Stimulated activated CD4-positive, alpha-beta T cell treated with anti-CD3 and anti-CD28 coated beads, Interleukin-1b, Interleukin-23, amount 100 ng/mL, for 1 hour (primary cell): ENCODE data around the gene CFAP299.

Experiments
- DNase-seq, 2 donors: peaks; one replicate each; pipeline ENCODE4 v3.0.0-alpha.2; 2020; ENCODE audit warnings: low read depth in 2 of 2

CFAP299 gene

GRCh38 chr4:80447493-80447892, 112.0 kb downstream of the CFAP299 start:
- DNase-seq: no peak

GRCh38 chr4:80448056-80448455, 112.5 kb downstream of the CFAP299 start:
- no peak for DNase-seq

DNA sequence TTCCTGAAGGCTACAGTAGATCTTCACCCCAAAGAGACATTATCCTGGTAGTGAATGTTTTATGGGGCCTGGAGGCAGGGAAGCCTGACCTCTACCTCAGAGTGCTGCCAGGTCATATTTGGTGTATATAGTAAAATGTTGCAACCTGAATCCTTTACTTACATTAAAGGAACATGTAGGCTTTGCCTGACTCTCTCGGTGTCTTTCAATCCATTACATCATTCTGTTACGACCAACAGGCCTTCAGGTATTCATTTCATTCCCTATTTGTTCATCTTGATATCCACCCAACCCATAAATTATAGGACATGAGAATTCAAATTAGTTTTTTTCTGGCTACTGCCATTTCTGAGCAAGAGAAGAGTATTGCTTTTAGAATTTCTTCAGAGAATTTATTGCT, 116.5 kb downstream of the CFAP299 start:
- no peak for DNase-seq

DNA sequence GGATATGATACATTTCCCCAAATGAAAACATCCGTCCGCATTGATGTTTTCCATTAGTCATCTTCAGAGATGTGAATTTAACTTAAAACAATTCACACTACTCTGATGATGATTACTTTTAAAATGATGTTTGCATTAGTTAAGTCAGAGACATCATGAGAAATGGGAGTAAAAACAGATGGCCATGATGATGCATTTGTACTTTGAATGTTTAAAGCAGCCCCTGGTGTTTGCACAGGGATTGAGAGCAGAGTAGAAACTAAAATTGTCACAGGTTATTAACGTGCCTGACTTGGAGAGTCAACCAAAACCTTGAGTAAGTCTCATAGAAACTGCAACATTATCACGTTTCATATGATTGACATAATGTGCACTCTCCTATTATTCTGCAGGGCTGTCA, 117.2 kb downstream of the CFAP299 start:
- DNase-seq: no peak

GRCh38 chr4:80454040-80454439, 118.5 kb downstream of the CFAP299 start:
- DNase-seq: no peak

- no peak for DNase-seq
Observed at GRCh38 chr4:80454556-80454955, 119.0 kb downstream of the CFAP299 start.

GRCh38 chr4:80459918-80460473, 124.5 kb downstream of the CFAP299 start:
- DNase-seq: no peak

- DNase-seq: no peak
Observed at GRCh38 chr4:80461412-80461811, 125.9 kb downstream of the CFAP299 start.

DNA sequence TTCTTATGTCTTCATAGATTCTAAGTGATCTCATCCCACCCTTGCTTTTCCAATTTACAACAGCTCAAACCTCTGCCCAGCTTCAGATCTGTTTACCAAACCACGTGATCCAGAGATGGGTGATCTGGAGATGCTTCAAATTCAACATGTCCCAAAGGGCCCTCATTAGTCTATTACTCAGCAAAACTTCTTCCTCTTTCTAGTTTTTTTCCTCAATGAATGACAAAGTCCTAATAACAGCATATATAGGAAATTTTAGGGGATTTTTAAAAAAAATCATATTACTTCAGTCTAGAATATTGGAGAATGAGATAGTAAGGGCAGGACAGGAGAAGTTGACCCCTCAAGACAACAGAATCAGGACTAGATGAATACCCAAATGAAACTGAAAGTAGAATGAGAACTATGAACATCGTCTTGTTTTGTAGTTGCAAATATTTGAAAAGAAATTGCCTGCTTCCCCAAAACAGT, 127.1 kb downstream of the CFAP299 start:
- DNase-seq: no peak

DNA sequence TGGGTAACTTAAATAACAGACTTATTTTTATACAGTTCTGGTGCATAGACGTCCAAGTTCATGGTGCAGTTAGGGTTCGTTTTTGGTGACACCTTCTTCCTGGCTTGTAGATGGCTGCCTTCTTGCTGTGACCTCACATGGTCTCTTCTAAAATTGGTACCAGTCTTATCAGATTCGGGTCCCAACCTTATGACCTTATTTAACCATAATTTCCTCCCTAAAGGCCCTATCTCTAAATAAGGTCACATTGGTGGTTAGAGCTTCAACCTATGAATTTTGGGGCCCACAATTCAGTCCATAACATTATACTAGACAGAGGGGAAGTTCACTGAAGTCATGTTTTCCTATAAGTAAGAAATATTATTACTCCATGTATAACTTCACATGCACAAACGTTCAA, 128.0 kb downstream of the CFAP299 start:
- no peak for DNase-seq

DNA sequence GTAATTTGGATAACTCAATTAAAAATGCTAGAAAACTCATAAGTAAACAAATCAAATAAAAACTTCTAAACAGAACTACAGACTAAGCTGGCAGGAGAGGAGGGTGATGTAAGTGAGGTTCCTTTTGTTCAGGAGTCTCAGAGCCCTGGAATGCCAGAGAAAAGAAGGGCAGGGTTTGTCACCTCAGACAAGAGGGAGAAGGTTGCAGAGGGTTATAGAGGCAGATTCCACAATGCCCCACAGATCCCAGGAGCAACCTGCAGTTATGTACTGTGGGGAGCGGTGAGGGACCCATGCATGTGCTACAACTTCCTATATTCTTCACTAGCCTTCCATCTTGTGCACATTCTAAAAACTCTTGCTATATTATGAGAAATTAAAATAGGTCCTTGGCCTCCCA, 129.7 kb downstream of the CFAP299 start:
- DNase-seq: no peak

GRCh38 chr4:80465736-80466135, 130.2 kb downstream of the CFAP299 start:
- DNase-seq: no peak

DNA sequence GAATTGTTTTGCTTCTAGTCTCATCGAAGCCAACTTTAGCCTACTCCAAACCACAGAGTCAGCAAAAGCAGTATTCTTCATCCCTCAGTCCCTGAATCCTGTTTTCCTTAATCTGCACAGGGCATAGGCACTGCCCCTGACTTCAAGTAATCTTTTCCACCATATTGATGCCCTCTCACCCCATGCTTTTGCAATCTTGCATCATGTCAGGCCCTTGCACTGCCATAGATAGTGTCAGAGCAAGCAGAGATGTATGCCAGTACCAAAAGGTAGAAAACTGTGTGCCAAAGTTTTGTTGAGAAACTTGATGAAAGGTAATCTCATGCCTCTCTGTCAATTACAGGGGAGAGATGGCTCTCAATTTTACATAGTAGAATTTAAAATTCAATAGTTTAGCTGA, 131.1 kb downstream of the CFAP299 start:
- DNase-seq: no peak

GRCh38 chr4:80471756-80472155, 136.2 kb downstream of the CFAP299 start:
- DNase-seq: no peak

DNA sequence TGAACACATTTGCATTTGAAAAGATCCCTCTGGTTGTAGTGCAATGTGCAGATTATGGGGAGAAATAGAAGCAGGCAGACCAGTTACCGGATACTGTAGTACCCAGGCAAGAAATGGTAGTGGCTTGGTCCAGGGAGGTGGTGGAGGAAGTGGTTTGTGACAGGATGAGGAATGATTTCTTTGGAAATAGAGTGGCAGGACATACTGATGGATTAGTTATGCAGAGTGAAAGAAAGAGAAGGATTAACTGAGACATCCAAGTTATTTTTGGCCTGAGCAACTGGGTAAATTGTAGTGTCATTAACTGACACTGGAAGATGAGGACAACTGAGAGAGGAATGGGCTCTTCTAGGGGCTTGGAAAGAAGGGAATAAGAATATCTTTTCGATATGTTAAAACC, 139.7 kb downstream of the CFAP299 start:
- DNase-seq: no peak

DNA sequence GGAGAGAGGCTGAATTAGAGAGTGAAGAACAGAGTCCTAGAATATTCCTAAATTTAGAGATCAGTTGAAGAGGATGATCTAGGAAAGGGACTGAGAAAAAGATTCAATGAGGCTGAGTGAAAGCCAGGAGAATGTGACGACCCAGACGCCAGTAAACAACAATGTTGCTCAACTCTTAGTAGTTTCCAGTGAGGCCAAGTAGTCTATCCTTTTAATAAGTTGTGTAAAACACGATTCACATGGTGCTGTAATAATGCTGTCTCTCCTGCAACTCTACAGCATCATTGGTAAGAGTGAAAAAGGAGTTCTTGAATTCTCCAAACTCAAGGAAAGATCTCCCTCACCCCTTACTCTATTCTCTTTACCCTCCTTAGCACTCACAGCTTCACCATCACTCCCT, 140.3 kb downstream of the CFAP299 start:
- no peak for DNase-seq

GRCh38 chr4:80484712-80485111, 149.2 kb downstream of the CFAP299 start:
- no peak for DNase-seq

- DNase-seq: no peak
Observed at GRCh38 chr4:80486603-80487002, 151.1 kb downstream of the CFAP299 start.

GRCh38 chr4:80489798-80490197, 154.3 kb downstream of the CFAP299 start:
- no peak for DNase-seq

GRCh38 chr4:80492761-80493160, 157.2 kb downstream of the CFAP299 start:
- peak in 1 of 2 donors; percentile 22 for DNase-seq

DNA sequence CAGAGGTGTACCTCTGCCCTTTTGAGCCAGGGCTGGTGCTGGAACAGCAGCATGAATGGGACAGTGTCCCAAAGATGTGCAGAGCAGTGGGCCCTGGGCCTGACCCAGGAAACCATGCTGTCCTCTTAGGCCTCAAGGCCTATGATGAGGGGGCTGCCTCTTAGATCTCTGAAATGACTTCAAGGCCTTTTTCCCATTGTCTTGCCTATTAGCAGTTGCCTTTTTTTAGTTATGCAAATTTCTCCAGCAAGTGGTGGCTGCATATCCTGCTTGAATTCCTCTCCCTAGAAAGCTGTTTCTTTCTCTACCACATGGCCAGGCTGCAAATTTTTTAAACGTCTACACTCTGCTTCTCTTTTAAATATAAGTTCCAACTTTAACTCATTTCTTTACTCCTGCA, 160.3 kb downstream of the CFAP299 start:
- DNase-seq: no peak

- no peak for DNase-seq
Observed at GRCh38 chr4:80498725-80499124, 163.2 kb downstream of the CFAP299 start.

- DNase-seq: no peak
Observed at GRCh38 chr4:80500613-80501012, 165.1 kb downstream of the CFAP299 start.

- no peak for DNase-seq
Observed at GRCh38 chr4:80507077-80507476, 171.5 kb downstream of the CFAP299 start.
